Activated naive CD4-positive, alpha-beta T cell treated with anti-CD3 and anti-CD28 coated beads, Interleukin-2, amount 10 ng/mL, durations not matched to agents 7 days and 5 days (primary cell): Measurements from ENCODE around the gene MAP3K4.

Experiments used
- CTCF ChIA-PET: fragments of 350-600 bp; sonication (Branson Sonifier 250); formaldehyde crosslinking; loops from one replicate; lab custom pipeline; 2021; ENCODE audit warnings: antibody characterized with exemption; lab: Charles Lee
- DNase-seq: peaks from one replicate; pipeline ENCODE4 v3.0.0-alpha.2; 2020
- H3K27ac Mint-ChIP-seq: one replicate; pipeline ENCODE4 v1.8.0; 2021; ENCODE audit warnings: mild to moderate bottlenecking, moderate library complexity, mixed read lengths
- H3K27me3 Mint-ChIP-seq: one replicate; pipeline ENCODE4 v1.8.0; 2021; ENCODE audit warnings: mild to moderate bottlenecking, mixed read lengths
- H3K36me3 Mint-ChIP-seq: one replicate; pipeline ENCODE4 v1.8.0; 2021; ENCODE audit warnings: mixed read lengths
- H3K4me1 Mint-ChIP-seq: one replicate; pipeline ENCODE4 v1.8.0; 2021; ENCODE audit warnings: mixed read lengths
- H3K4me3 Mint-ChIP-seq: one replicate; pipeline ENCODE4 v1.8.0; 2021; ENCODE audit warnings: mild to moderate bottlenecking, moderate library complexity, mixed read lengths
- H3K9me3 Mint-ChIP-seq: one replicate; pipeline ENCODE4 v1.8.0; 2021; ENCODE audit warnings: mixed read lengths

The MAP3K4 gene

GRCh38 chr6:161008245-161008644, 16.7 kb downstream of the MAP3K4 start:
- CTCF ChIA-PET, result interaction anchor here (1.2 kb wide), 1 partner anchor 79 kb away, joined by 3 read pairs; no protein-coding TSS in a partner anchor
- Mint-ChIP-seq H3K4me1 (no peaks in the 10 kb centered on the region), H3K36me3 (no peaks in the 10 kb centered on the region), H3K4me3 (no peak overlapping the region), H3K9me3 (no peaks in the 10 kb centered on the region), H3K27me3 (no peaks in the 10 kb centered on the region), H3K27ac (no peak overlapping the region)
- DNase-seq, result no peak

- H3K27me3 Mint-ChIP-seq, result no peaks in the 10 kb centered on the region
- no peak for DNase-seq
- H3K9me3 Mint-ChIP-seq, result no peaks in the 10 kb centered on the region
- H3K4me1 Mint-ChIP-seq, result no peaks in the 10 kb centered on the region
- no peak overlapping the region for H3K27ac Mint-ChIP-seq
- H3K36me3 Mint-ChIP-seq, result no peaks in the 10 kb centered on the region
- CTCF ChIA-PET, result no interaction called here
- H3K4me3 Mint-ChIP-seq, result no peak overlapping the region
Observed at GRCh38 chr6:161009991-161010390, 18.4 kb downstream of the MAP3K4 start.

GRCh38 chr6:161010418-161010817, 18.8 kb downstream of the MAP3K4 start:
- DNase-seq, result no peak
- CTCF ChIA-PET, result no interaction called here
- Mint-ChIP-seq H3K36me3 (no peaks in the 10 kb centered on the region), H3K4me3 (no peak overlapping the region), H3K9me3 (no peaks in the 10 kb centered on the region), H3K27me3 (no peaks in the 10 kb centered on the region), H3K4me1 (no peaks in the 10 kb centered on the region), H3K27ac (no peak overlapping the region)

- H3K4me1 Mint-ChIP-seq, result no peaks in the 10 kb centered on the region
- no peak overlapping the region for H3K27ac Mint-ChIP-seq
- no peaks in the 10 kb centered on the region for H3K9me3 Mint-ChIP-seq
- no peaks in the 10 kb centered on the region for H3K36me3 Mint-ChIP-seq
- H3K27me3 Mint-ChIP-seq, result no peaks in the 10 kb centered on the region
- CTCF ChIA-PET, result interaction anchor here (0.7 to 1.7 kb wide), 2 partner anchors 18 to 406 kb away, joined by 3 to 5 read pairs; no protein-coding TSS in a partner anchor
- no peak overlapping the region for H3K4me3 Mint-ChIP-seq
- no peak for DNase-seq
Observed at GRCh38 chr6:161011492-161012480, 20.2 kb downstream of the MAP3K4 start.

GRCh38 chr6:161013695-161014094, 22.1 kb downstream of the MAP3K4 start:
- no peak overlapping the region for H3K4me3 Mint-ChIP-seq
- no peaks in the 10 kb centered on the region for H3K9me3 Mint-ChIP-seq
- CTCF ChIA-PET, result no interaction called here
- no peaks in the 10 kb centered on the region for H3K4me1 Mint-ChIP-seq
- no peaks in the 10 kb centered on the region for H3K36me3 Mint-ChIP-seq
- H3K27ac Mint-ChIP-seq, result no peak overlapping the region
- DNase-seq, result no peak
- H3K27me3 Mint-ChIP-seq, result no peaks in the 10 kb centered on the region

GRCh38 chr6:161017766-161018564, 26.4 kb downstream of the MAP3K4 start:
- no peak overlapping the region for H3K4me3 Mint-ChIP-seq
- CTCF ChIA-PET, result no interaction called here
- no peak for DNase-seq
- H3K27ac Mint-ChIP-seq, result no peak overlapping the region
- H3K9me3 Mint-ChIP-seq, result no peaks in the 10 kb centered on the region
- H3K27me3 Mint-ChIP-seq, result no peaks in the 10 kb centered on the region
- H3K36me3 Mint-ChIP-seq, result peaks cover 10% of the 10 kb centered on the region
- no peaks in the 10 kb centered on the region for H3K4me1 Mint-ChIP-seq

- H3K4me1 Mint-ChIP-seq, result no peaks in the 10 kb centered on the region
- DNase-seq, result no peak
- no peaks in the 10 kb centered on the region for H3K27me3 Mint-ChIP-seq
- no peak overlapping the region for H3K4me3 Mint-ChIP-seq
- H3K36me3 Mint-ChIP-seq, result peaks cover 11% of the 10 kb centered on the region
- CTCF ChIA-PET, result no interaction called here
- no peak overlapping the region for H3K27ac Mint-ChIP-seq
- H3K9me3 Mint-ChIP-seq, result no peaks in the 10 kb centered on the region
Observed at GRCh38 chr6:161019324-161019839, 27.8 kb downstream of the MAP3K4 start.

- no peak for DNase-seq
- no peaks in the 10 kb centered on the region for H3K27me3 Mint-ChIP-seq
- no peaks in the 10 kb centered on the region for H3K9me3 Mint-ChIP-seq
- no peak overlapping the region for H3K4me3 Mint-ChIP-seq
- CTCF ChIA-PET, result no interaction called here
- no peaks in the 10 kb centered on the region for H3K4me1 Mint-ChIP-seq
- H3K27ac Mint-ChIP-seq, result no peak overlapping the region
- H3K36me3 Mint-ChIP-seq, result peaks cover 12% of the 10 kb centered on the region
Observed at GRCh38 chr6:161021543-161021942, 30.0 kb downstream of the MAP3K4 start.

GRCh38 chr6:161021998-161022743, 30.6 kb downstream of the MAP3K4 start:
- Mint-ChIP-seq H3K27ac (no peak overlapping the region), H3K4me3 (no peak overlapping the region), H3K4me1 (no peaks in the 10 kb centered on the region), H3K27me3 (no peaks in the 10 kb centered on the region), H3K9me3 (no peaks in the 10 kb centered on the region), H3K36me3 (peaks cover 12% of the 10 kb centered on the region)
- CTCF ChIA-PET, result no interaction called here
- DNase-seq, result no peak

GRCh38 chr6:161023316-161023715, 31.7 kb downstream of the MAP3K4 start:
- Mint-ChIP-seq H3K9me3 (no peaks in the 10 kb centered on the region), H3K4me1 (no peaks in the 10 kb centered on the region), H3K36me3 (peaks cover 12% of the 10 kb centered on the region), H3K27me3 (no peaks in the 10 kb centered on the region), H3K27ac (no peak overlapping the region), H3K4me3 (no peak overlapping the region)
- CTCF ChIA-PET, result no interaction called here
- no peak for DNase-seq

- no peak for DNase-seq
- no peak overlapping the region for H3K27ac Mint-ChIP-seq
- no peak overlapping the region for H3K4me3 Mint-ChIP-seq
- H3K36me3 Mint-ChIP-seq, result peaks cover 12% of the 10 kb centered on the region
- CTCF ChIA-PET, result no interaction called here
- no peaks in the 10 kb centered on the region for H3K9me3 Mint-ChIP-seq
- H3K27me3 Mint-ChIP-seq, result no peaks in the 10 kb centered on the region
- no peaks in the 10 kb centered on the region for H3K4me1 Mint-ChIP-seq
Observed at GRCh38 chr6:161024364-161024920, 32.9 kb downstream of the MAP3K4 start.

- no peaks in the 10 kb centered on the region for H3K9me3 Mint-ChIP-seq
- H3K36me3 Mint-ChIP-seq, result peaks cover 2% of the 10 kb centered on the region
- H3K4me1 Mint-ChIP-seq, result no peaks in the 10 kb centered on the region
- H3K27ac Mint-ChIP-seq, result no peak overlapping the region
- no peaks in the 10 kb centered on the region for H3K27me3 Mint-ChIP-seq
- CTCF ChIA-PET, result no interaction called here
- DNase-seq, result no peak
- H3K4me3 Mint-ChIP-seq, result no peak overlapping the region
Observed at GRCh38 chr6:161027385-161027784, 35.8 kb downstream of the MAP3K4 start.

GRCh38 chr6:161029195-161029809, 37.7 kb downstream of the MAP3K4 start:
- H3K9me3 Mint-ChIP-seq, result no peaks in the 10 kb centered on the region
- H3K4me1 Mint-ChIP-seq, result no peaks in the 10 kb centered on the region
- H3K36me3 Mint-ChIP-seq, result peaks cover 2% of the 10 kb centered on the region
- CTCF ChIA-PET, result no interaction called here
- H3K27me3 Mint-ChIP-seq, result no peaks in the 10 kb centered on the region
- no peak for DNase-seq
- H3K4me3 Mint-ChIP-seq, result no peak overlapping the region
- H3K27ac Mint-ChIP-seq, result no peak overlapping the region
